ENCODE results near the gene FAM25G. TPM values are rescaled to one million over a fixed set of nuclear protein-coding genes. Genes with fewer than 3 reads are reported as not detected.

The FAM25G gene
- polyA plus RNA-seq, 1 of the 3 experiments (the other 2 are of a cell fraction): not detected

DNA sequence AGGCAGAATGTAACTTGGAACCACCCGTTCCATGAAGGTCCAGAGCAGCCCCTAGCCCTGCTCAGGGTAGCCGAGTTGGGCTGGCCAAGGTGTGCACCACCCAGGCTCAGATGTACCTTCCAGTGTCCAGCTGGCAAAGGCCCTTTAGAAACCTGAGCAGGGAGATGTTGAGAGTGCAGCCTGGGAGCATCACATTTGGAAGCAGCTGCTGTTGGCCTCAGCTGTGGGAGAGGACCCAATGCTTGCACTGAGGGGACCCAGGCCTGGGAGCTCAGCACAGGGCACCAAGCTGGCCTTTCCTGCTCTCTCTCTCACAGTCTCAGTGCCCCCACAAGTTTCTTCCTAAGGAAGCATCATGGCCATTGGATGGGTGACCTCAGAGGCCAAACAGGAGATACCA is 41.1 kb downstream of the FAM25G start:
- Histone ChIP-seq H3K4me2 (no peak overlapping the region), H2AFZ (ENCODE audit: low read depth) (no peak overlapping the region), H3K4me3 (ENCODE audit: low read depth in 2 of 2, low read length in 1 of 2) (no peak overlapping the region), H3K27ac (ENCODE audit: low read depth in 2 of 2, low read length in 1 of 2) (no peak overlapping the region), H3K9ac (no peak overlapping the region), H3K79me2 (ENCODE audit: insufficient read depth) (no peaks in the 10 kb centered on the region), H3K36me3 (replicated peaks in 1 of 2; ENCODE audit: control insufficient read depth in 1 of 2, insufficient read depth in 2 of 2, low read length in 1 of 2) (no peaks in the 10 kb centered on the region), H3K9me2 (no peaks in the 10 kb centered on the region), H3K4me1 (ENCODE audit: control insufficient read depth in 1 of 2, insufficient read depth in 2 of 2, low read depth in 1 of 2, low read length in 1 of 2) (peaks cover 0 to 11% of the 10 kb centered on the region in 2 experiments; a peak in 1 of 4 replicates), H3K9me3 (0 out of 2 replicates have a peak, but pooled peaks cover 1% of the 10 kb centered on the region), H3K27me3 (ENCODE audit: insufficient read depth) (no peaks in the 10 kb centered on the region), H3F3A (replicated peaks; ENCODE audit: insufficient read depth) (no peaks in the 10 kb centered on the region), H4K20me1 (ENCODE audit: insufficient read depth) (no peaks in the 10 kb centered on the region)
- ChIA-PET CTCF (interaction anchor here (1.4 kb wide), 1 partner anchor 425 kb away, joined by 5 read pairs; no protein-coding TSS in a partner anchor), POLR2A (no interaction called here)
- 55% methylated on average over 2 of the region's 2 CpGs for WGBS (ENCODE audit: low lambda C conversion rate)
- no peak for DNase-seq
- no peak for TF ChIP-seq TEAD4 (IDR thresholded peaks at IDR 0.05; ENCODE audit: borderline replicate concordance, insufficient read depth)
- TF ChIP-seq YY1 (IDR thresholded peaks at IDR 0.05; ENCODE audit: low read depth): no peak
- TF ChIP-seq, protein P1, sequence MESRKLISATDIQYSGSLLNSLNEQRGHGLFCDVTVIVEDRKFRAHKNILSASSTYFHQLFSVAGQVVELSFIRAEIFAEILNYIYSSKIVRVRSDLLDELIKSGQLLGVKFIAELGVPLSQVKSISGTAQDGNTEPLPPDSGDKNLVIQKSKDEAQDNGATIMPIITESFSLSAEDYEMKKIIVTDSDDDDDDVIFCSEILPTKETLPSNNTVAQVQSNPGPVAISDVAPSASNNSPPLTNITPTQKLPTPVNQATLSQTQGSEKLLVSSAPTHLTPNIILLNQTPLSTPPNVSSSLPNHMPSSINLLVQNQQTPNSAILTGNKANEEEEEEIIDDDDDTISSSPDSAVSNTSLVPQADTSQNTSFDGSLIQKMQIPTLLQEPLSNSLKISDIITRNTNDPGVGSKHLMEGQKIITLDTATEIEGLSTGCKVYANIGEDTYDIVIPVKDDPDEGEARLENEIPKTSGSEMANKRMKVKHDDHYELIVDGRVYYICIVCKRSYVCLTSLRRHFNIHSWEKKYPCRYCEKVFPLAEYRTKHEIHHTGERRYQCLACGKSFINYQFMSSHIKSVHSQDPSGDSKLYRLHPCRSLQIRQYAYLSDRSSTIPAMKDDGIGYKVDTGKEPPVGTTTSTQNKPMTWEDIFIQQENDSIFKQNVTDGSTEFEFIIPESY (IDR thresholded peaks at IDR 0.05; ENCODE audit: borderline replicate concordance, low read depth): no peak
- TF ChIP-seq TAF1 (IDR thresholded peaks at IDR 0.05; ENCODE audit: borderline replicate concordance, low read depth, low read length): no peak
- TF ChIP-seq, protein P2, sequence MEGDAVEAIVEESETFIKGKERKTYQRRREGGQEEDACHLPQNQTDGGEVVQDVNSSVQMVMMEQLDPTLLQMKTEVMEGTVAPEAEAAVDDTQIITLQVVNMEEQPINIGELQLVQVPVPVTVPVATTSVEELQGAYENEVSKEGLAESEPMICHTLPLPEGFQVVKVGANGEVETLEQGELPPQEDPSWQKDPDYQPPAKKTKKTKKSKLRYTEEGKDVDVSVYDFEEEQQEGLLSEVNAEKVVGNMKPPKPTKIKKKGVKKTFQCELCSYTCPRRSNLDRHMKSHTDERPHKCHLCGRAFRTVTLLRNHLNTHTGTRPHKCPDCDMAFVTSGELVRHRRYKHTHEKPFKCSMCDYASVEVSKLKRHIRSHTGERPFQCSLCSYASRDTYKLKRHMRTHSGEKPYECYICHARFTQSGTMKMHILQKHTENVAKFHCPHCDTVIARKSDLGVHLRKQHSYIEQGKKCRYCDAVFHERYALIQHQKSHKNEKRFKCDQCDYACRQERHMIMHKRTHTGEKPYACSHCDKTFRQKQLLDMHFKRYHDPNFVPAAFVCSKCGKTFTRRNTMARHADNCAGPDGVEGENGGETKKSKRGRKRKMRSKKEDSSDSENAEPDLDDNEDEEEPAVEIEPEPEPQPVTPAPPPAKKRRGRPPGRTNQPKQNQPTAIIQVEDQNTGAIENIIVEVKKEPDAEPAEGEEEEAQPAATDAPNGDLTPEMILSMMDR (IDR thresholded peaks at IDR 0.05): no peak
- TF ChIP-seq EZH2phosphoT487 (IDR thresholded peaks at IDR 0.05; ENCODE audit: borderline replicate concordance, low read depth): no peak
- TF ChIP-seq RXRA (IDR thresholded peaks at IDR 0.05; ENCODE audit: borderline replicate concordance, low read depth): no peak
- TF ChIP-seq NFIC (IDR thresholded peaks at IDR 0.05; ENCODE audit: borderline replicate concordance): no peak
- TF ChIP-seq RFX5 (IDR thresholded peaks at IDR 0.05; ENCODE audit: low read length): no peak
- TF ChIP-seq RCOR1 (IDR thresholded peaks at IDR 0.05; ENCODE audit: low read length): no peak
- no peak for TF ChIP-seq CHD2 (IDR thresholded peaks at IDR 0.05; ENCODE audit: low read length, partially characterized antibody)
- TF ChIP-seq TCF12 (IDR thresholded peaks at IDR 0.05): no peak
- no peak for TF ChIP-seq RAD21 (IDR thresholded peaks at IDR 0.05; ENCODE audit: low read length)
- no peak for TF ChIP-seq EP300 (IDR thresholded peaks at IDR 0.05; ENCODE audit: borderline replicate concordance in 1 of 2, low read depth in 1 of 2, low read length in 1 of 2)
- TF ChIP-seq, protein P3, sequence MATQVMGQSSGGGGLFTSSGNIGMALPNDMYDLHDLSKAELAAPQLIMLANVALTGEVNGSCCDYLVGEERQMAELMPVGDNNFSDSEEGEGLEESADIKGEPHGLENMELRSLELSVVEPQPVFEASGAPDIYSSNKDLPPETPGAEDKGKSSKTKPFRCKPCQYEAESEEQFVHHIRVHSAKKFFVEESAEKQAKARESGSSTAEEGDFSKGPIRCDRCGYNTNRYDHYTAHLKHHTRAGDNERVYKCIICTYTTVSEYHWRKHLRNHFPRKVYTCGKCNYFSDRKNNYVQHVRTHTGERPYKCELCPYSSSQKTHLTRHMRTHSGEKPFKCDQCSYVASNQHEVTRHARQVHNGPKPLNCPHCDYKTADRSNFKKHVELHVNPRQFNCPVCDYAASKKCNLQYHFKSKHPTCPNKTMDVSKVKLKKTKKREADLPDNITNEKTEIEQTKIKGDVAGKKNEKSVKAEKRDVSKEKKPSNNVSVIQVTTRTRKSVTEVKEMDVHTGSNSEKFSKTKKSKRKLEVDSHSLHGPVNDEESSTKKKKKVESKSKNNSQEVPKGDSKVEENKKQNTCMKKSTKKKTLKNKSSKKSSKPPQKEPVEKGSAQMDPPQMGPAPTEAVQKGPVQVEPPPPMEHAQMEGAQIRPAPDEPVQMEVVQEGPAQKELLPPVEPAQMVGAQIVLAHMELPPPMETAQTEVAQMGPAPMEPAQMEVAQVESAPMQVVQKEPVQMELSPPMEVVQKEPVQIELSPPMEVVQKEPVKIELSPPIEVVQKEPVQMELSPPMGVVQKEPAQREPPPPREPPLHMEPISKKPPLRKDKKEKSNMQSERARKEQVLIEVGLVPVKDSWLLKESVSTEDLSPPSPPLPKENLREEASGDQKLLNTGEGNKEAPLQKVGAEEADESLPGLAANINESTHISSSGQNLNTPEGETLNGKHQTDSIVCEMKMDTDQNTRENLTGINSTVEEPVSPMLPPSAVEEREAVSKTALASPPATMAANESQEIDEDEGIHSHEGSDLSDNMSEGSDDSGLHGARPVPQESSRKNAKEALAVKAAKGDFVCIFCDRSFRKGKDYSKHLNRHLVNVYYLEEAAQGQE (IDR thresholded peaks at IDR 0.05; ENCODE audit: low read depth, low read length): no peak
- TF ChIP-seq FOSL2 (IDR thresholded peaks at IDR 0.05; ENCODE audit: borderline replicate concordance, low read depth): no peak
- no peak for TF ChIP-seq SIN3A (IDR thresholded peaks at IDR 0.05; ENCODE audit: borderline replicate concordance, low read depth, low read length)
- no peak for TF ChIP-seq MXI1 (IDR thresholded peaks at IDR 0.05; ENCODE audit: low read depth, low read length)
- TF ChIP-seq GATA2 (CRISPR knock-in tag; IDR thresholded peaks at IDR 0.05): no peak
- TF ChIP-seq GABPA (IDR thresholded peaks at IDR 0.05; ENCODE audit: low read depth): no peak

Measured in SK-N-SH (cell line).